ENCODE data around the gene SMU1.

Gene SMU1

DNA sequence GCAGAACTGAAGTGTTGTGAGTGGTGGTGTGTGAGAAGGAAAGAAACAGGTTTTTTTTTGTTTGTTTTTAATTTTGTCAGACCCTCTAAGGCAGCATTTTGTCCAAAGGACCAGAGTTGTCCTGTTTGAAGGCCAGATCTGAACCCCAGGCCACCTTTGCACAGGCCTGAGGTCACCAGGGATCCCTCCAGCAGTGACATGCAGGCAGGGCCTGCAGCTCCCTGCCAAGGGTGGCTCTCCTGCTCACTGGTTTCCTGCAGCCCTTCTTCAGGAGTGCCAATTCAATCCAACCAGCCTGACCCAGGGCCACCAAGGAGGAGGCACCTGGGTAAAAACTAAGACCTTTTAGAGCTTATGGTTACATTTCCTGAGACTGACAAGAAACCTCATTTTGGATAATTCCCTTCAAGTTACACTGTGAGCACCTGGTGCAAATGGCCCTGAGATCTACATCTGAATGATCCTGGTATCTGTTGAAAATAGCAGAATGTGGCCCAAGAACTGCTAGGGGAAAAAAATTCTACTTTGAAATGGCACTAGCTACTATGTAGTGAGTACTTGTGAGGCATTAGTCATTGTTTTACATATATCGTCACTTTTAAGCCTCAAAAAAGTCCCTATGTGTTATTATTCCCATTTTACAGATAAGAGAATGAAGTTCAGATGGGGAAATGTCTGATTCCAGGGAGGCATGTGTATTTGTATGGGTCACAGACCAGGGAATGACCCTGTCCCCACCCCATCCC is 33.5 kb upstream of the SMU1 start:
- ATAC-seq (no peak), DNase-seq (no peak)
- Mint-ChIP-seq H3K27me3 (no peaks in the 10 kb centered on the region), H3K4me3 (no peak overlapping the region), H3K9me3 (no peaks in the 10 kb centered on the region), H3K4me1 (peaks cover 13% of the 10 kb centered on the region), H3K27ac (peak overlapping the region in 1 of 2 donors; percentile 72)

DNA sequence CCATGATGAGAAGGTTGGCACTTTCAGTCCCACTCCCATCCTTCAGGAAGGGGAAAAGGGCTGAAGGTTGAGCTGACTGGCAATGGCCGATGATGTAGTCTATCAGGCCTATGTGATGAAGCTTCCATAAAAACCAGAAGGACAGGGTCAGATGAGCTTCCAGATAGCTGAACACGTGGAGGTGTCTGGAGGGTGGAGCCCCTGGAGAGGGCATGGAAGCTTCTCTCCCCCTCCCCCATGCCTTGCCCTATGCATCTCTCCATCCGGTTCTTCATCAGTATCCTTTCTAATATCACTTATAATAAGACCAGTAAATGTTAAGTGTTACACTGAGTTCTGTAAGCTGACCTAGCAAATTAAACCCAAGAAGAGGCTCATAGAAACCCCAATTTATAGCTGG is 32.6 kb upstream of the SMU1 start:
- DNase-seq (no peak), ATAC-seq (no peak)
- Mint-ChIP-seq H3K27me3 (no peaks in the 10 kb centered on the region), H3K9me3 (no peaks in the 10 kb centered on the region), H3K4me1 (peaks cover 13% of the 10 kb centered on the region), H3K27ac (peak overlapping the region in 1 of 2 donors; percentile 78), H3K4me3 (no peak overlapping the region)

DNA sequence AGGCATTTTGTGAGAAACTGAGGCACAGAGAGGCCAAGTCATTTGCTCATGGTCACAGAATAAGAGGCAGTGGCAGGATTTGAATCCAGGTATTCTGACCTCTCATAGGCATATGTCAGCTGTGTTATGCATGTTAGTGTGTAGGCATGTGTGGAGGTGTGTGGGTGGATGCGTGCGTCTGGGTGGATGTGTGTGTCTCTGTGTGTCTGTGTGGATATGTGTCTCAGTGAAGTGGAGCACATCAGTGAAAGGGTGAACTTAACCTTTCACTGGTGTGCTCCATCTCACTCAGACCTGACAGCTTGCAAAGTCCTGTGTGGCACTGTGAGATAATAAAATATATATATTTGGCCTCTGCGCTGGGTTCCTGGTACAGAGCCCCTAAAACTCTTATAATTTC is 32.0 kb upstream of the SMU1 start:
- DNase-seq: no peak
- Mint-ChIP-seq H3K9me3 (no peaks in the 10 kb centered on the region), H3K27ac (no peak overlapping the region), H3K4me1 (peaks cover 13% of the 10 kb centered on the region), H3K4me3 (no peak overlapping the region), H3K27me3 (no peaks in the 10 kb centered on the region)
- no peak for ATAC-seq

DNA sequence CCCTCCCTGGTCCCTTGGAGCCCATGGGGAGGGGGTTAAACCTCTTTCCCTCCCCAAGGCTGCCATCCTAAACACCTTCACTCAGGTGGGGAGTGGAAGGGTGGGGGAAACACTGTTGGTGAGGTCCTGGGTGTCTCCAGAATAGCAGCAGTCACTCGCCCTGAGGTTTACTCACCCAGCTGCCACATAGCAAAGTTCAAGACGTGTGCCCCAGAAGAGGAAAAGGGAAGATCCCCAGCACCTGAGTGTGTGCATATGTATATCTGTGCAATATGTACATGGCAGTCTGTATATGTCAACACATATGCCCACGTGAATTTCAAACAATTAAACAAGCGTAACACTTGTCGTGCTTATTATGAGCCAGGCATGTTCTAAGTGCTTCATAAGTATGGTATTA is 31.3 kb upstream of the SMU1 start:
- H3K4me3 Mint-ChIP-seq: no peak overlapping the region
- H3K27ac Mint-ChIP-seq: no peak overlapping the region
- H3K4me1 Mint-ChIP-seq: peaks cover 13% of the 10 kb centered on the region
- no peaks in the 10 kb centered on the region for H3K9me3 Mint-ChIP-seq
- DNase-seq (no peak), ATAC-seq (no peak)
- H3K27me3 Mint-ChIP-seq: no peaks in the 10 kb centered on the region

DNA sequence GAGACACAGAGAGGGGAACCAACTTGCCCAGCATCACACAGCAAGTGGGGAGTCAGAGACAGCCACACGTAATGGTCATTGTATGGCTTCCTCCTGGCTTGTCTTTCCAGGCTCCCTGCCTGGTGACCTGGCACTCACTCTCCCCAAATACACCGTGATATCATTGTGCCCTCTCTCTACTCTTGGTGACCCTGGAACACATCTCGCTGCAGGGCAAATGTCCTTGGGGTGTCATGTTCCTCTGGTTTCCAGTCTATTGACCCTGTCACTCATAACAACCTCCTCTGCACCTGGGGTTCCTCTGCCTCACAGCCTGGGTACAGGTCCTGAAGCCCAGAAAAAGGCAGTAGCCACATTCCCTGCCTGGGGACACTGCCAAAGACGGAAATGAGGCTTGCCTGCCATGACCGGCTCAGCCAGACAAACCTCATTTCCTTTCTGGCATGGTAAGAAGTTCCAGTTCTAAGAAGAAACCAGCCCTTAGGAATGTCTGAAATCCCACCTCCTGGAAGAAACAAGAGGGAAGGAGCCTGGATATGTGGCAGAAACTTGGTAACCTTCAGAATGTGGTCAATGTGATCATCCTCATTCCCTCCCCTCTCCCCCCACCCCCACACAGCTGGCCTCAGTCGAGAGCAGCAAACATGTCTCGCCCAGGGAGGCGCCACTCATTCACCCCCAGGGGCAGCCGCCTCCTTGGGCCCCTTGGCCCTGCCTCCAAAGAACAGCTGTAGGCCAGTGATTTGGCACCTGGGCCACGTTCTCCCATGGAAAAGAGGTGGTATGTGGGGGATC is 30.6 kb upstream of the SMU1 start:
- H3K4me3 Mint-ChIP-seq: no peak overlapping the region
- no peak overlapping the region for H3K27ac Mint-ChIP-seq
- DNase-seq (no peak), ATAC-seq (peak; percentile 13)
- peaks cover 13% of the 10 kb centered on the region for H3K4me1 Mint-ChIP-seq
- H3K9me3 Mint-ChIP-seq: no peaks in the 10 kb centered on the region
- no peaks in the 10 kb centered on the region for H3K27me3 Mint-ChIP-seq

DNA sequence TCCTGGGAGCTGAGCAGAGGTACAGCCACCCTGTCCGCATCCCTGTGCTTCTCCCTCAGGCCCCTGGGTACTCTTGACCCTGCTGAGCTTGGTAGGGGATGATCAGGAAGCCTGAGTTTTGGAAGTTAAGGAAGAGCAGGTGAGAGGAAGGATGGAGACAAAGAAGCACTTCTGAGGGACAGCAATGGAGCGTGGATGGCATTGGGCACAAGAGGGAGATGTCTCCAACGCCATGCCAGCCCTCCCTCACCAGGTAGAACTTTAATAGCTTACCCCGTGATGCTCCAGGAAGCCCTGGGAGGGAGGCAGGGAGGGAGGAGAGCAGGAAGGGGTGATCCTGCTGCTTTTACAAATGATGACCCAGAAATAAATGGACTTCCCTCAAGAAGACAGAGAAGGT is 29.9 kb upstream of the SMU1 start:
- Mint-ChIP-seq H3K4me3 (no peak overlapping the region), H3K27me3 (no peaks in the 10 kb centered on the region), H3K4me1 (peaks cover 13% of the 10 kb centered on the region), H3K27ac (no peak overlapping the region), H3K9me3 (no peaks in the 10 kb centered on the region)
- no peak for DNase-seq
- peak; percentile 3 for ATAC-seq

DNA sequence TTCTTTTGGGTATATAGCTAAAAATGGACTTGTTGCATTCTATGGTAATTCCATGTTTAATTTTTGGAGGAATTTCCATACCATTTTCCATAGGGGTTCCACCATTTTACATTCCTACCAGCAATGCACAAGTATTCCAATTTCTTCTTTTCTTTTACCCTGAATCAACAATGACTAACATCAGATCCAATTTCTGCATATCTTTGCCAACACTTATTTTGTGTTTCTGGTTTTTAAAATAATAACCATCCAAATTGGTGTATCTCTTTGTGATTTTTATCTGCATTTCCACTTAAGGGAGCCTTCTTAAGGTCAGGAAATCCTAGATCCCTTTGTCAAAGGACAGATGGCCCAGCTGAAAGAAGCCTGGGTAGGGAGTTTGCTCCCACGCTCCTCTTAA is 29.5 kb upstream of the SMU1 start:
- Mint-ChIP-seq H3K9me3 (no peaks in the 10 kb centered on the region), H3K27ac (peak overlapping the region in 1 of 2 donors; percentile 78), H3K4me1 (peaks cover 9% of the 10 kb centered on the region), H3K4me3 (no peak overlapping the region), H3K27me3 (no peaks in the 10 kb centered on the region)
- DNase-seq: no peak
- no peak for ATAC-seq

DNA sequence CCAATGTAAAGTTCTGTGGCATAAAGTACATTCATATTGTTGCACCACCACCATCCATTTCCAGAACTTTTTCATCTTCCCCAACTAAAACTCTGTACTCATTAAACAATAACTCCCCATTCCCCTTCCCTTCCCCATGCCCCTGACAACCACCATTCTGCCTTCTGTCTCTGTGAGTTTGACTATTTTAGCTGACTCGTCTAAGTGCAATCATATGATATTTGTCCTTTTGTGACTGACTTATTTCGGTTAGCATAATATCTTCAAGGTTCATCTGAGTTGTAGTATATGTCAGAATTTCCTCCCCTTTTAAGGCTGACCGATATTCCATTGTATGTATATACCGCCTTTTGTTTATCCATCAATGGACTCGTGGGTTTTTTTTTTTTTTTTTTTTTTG is 29.0 kb upstream of the SMU1 start:
- H3K9me3 Mint-ChIP-seq: no peaks in the 10 kb centered on the region
- DNase-seq (no peak), ATAC-seq (no peak)
- peaks cover 4% of the 10 kb centered on the region for H3K4me1 Mint-ChIP-seq
- H3K27me3 Mint-ChIP-seq: no peaks in the 10 kb centered on the region
- H3K4me3 Mint-ChIP-seq: no peak overlapping the region
- H3K27ac Mint-ChIP-seq: peak overlapping the region in 1 of 2 donors; percentile 78

DNA sequence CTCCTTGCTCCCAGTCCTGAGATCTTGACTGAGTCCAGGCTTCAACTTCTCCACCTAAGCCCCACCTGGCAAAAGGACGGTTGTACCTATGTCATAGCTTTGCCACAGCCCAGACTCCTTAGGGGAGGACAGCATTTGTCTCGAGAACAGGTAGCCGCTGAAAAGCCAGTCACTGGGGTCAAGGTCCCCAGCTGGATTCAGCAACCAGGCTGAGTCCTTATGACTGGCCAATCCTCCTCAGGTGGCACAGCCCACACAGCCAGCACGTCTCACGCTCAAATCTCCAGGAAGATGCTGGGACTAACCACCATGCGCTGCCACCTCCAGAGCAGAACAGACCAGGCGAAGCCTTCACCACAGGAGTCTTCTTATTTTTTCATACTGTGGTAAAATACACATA is 27.9 kb upstream of the SMU1 start:
- no peak for DNase-seq
- H3K4me3 Mint-ChIP-seq: no peak overlapping the region
- no peaks in the 10 kb centered on the region for H3K4me1 Mint-ChIP-seq
- H3K9me3 Mint-ChIP-seq: no peaks in the 10 kb centered on the region
- peak overlapping the region in 1 of 2 donors; percentile 55 for H3K27ac Mint-ChIP-seq
- H3K27me3 Mint-ChIP-seq: no peaks in the 10 kb centered on the region
- ATAC-seq: no peak

DNA sequence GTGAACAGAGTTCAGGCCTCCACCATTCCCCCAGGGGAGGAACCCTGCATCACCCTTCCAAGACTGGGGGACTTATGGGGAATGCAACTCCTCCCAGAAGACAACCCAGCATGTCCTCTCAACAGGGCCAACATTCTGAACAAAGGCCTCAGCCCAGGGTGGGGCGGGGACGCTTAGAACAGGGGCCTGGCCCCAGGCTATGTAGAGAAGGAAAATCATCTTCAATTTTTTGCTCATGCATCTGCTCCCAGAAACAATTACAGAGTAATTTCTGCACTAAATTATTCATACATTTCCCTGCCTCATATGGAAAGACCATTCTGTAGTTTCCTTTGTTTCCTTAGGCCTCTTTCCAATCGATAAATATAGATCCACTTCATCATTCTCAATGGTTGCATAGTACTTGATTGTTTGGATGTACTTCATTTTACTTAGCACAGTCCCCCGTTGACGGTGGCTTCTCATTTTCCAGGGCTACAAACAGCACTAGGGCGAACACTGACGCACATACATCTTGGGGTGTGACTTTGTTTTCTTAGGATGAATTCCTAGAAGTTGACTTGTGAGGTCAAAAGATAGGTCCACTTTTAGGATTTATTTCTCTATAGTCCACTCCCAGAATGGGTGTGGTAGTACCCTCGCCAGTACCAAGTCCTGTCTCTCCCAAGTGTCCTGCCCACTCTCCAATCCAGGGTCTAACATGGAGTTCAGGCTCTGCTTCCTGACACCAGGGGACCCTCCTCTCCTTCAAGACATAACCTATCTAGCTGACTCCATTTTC is 27.2 kb upstream of the SMU1 start:
- H3K27me3 Mint-ChIP-seq: no peaks in the 10 kb centered on the region
- H3K27ac Mint-ChIP-seq: peak overlapping the region in 1 of 2 donors; percentile 77
- H3K4me1 Mint-ChIP-seq: no peaks in the 10 kb centered on the region
- ATAC-seq (peak; percentile 11), DNase-seq (no peak)
- H3K4me3 Mint-ChIP-seq: no peak overlapping the region
- H3K9me3 Mint-ChIP-seq: no peaks in the 10 kb centered on the region

DNA sequence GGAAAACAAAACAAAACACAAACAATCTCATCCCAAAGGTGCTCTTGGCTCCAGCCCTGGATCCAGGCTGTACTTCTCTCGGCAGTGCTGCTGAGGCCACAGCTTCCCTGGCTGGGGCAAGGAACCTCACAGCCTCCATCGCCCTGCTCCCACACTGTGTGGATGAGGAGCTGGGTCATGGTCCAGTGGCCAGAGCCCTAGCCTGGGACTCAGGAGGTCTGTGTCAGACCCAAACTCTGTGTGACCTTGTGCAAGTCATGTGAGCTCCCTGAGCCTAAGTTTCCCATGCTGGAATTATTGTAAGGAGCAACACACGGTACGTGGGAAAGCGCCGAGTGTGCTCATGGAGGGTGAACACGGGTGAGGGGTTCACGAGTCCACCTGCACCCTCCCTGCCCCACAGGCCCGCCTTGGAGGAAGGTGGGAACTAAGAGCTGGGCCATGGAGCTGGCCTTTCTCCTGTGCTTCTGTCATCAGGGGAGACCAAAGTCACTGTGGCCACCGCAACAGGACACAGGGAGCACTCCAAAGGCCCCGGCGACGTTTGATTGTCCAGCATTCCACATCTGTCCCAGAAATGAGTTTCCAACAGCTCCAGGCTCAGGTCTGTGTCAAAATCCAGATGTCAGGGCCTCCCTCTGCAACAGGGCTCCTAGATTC is 26.2 kb upstream of the SMU1 start:
- H3K27ac Mint-ChIP-seq: peak overlapping the region in 1 of 2 donors; percentile 77
- no peak for ATAC-seq
- no peaks in the 10 kb centered on the region for H3K9me3 Mint-ChIP-seq
- no peak for DNase-seq
- H3K4me1 Mint-ChIP-seq: no peaks in the 10 kb centered on the region
- no peak overlapping the region for H3K4me3 Mint-ChIP-seq
- H3K27me3 Mint-ChIP-seq: no peaks in the 10 kb centered on the region

DNA sequence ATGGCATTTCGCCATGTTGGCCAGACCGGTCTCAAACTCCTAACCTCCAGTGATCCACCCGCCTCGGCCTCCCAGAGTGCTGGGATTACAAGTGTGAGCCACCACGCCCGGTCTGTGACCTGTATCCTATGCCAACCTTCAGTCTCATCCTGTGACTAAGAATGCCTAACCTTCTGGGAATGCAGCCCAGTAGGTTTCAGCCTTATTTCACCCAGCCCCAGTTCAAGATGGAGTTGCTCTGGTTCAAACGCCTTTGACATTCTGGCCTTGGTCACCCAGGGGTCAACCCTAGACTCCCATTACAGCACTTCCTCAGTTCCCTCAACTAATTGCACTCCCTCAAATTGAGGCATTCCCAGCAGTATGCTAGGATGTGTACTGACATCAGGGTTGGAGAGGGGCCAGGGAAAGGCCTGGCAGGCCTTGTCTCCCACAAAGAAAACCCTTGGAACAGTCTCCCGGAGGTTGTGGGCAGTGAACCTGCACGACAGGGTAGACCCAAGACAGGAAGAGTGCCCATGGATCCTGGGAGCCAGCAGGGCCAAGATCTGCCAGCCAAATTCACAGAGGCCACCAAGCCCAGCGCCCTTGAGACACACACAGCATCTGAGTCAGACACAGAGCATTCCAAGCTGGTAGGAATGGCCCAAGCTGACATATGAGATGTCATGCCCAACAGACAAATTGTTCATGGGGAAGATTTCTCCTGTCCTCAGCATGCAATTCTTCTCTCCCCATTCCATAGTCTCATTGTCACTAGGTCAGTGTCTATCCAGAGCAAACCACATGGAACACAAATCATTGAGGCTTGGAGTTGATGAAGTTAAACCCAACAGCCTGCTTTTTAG is 24.9 kb upstream of the SMU1 start:
- no peak for DNase-seq
- H3K27ac Mint-ChIP-seq: peak overlapping the region in 1 of 2 donors; percentile 77
- no peak for ATAC-seq
- no peaks in the 10 kb centered on the region for H3K27me3 Mint-ChIP-seq
- no peak overlapping the region for H3K4me3 Mint-ChIP-seq
- H3K4me1 Mint-ChIP-seq: no peaks in the 10 kb centered on the region
- H3K9me3 Mint-ChIP-seq: no peaks in the 10 kb centered on the region

DNA sequence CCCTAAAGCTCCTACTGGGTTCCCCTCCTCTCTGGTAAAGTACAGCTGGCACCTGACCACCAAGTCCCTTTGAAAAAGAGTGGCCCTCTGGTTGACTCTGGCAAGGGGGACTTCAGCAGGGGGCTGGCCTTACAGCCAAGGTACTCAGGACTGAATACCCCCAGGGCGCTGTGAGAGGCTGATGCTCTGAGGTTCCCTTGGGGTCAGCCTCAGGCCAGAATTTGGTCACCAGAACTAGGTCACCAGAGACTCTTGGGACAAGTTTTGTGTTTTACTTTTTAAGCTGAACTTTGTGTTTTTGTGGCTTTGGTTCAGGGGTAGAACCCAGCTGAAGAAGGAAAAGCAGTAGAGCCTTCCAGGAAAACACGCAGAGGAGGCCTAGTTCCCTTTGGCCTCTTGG is 23.3 kb upstream of the SMU1 start:
- no peak for DNase-seq
- peak overlapping the region in 1 of 2 donors; percentile 50 for H3K27ac Mint-ChIP-seq
- H3K4me3 Mint-ChIP-seq: no peak overlapping the region
- no peaks in the 10 kb centered on the region for H3K9me3 Mint-ChIP-seq
- H3K4me1 Mint-ChIP-seq: no peaks in the 10 kb centered on the region
- no peaks in the 10 kb centered on the region for H3K27me3 Mint-ChIP-seq
- no peak for ATAC-seq

DNA sequence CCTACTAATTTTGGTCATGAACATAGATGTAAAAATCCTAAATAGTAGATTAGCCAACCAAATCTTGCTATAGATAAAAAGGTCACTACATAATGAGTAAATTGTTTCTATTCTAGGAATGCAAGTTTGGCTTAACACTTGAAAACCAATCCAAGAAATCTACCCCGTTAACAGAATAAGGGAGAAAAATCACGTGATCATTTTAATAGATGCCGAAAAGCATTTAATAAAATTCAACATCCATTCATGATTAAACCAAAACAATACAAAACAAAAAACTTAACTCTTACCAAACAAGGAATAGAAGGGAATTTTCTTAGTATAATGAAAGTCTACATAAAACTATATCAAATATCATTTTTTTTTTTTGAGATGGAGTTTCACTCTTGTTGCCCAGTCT is 20.7 kb upstream of the SMU1 start:
- Mint-ChIP-seq H3K9me3 (no peaks in the 10 kb centered on the region), H3K4me1 (peaks cover 9% of the 10 kb centered on the region), H3K4me3 (no peak overlapping the region), H3K27ac (no peak overlapping the region), H3K27me3 (no peaks in the 10 kb centered on the region)
- DNase-seq (no peak), ATAC-seq (no peak)

DNA sequence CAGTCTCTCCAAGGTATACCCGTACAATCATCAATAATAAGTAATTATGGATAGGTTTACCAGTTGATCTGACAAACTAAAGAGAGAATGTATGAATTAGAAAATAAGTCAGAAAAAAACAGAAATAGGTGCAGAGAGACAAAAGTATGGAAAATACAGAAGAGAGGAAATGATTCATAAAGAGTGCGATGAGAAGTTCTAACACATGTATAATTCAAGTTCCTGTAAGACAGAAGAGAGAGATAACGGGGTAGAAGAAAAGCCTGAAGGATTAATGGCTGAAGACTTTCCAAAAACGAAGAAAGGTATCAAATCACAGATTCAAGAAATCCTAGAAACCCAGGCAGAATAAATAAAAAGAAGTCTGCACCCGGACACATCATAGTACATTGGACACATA is 16.2 kb upstream of the SMU1 start:
- no peak for DNase-seq
- Mint-ChIP-seq H3K27me3 (no peaks in the 10 kb centered on the region), H3K9me3 (peaks cover 0 to 5% of the 10 kb centered on the region in 2 donors), H3K27ac (peak overlapping the region in 1 of 2 donors; percentile 0), H3K4me3 (no peak overlapping the region), H3K4me1 (peaks cover 12% of the 10 kb centered on the region)
- ATAC-seq: no peak

Measured in stimulated activated naive CD8-positive, alpha-beta T cell treated with anti-CD3 and anti-CD28 coated beads, Interleukin-15, amount 100 ng/mL, for 72 hours (primary cell).